GM12878 (cell line): ENCODE results near the gene CCDC178.

Experiments used
- SP1 ChIP-seq: IDR thresholded peaks from one replicate; pipeline ENCODE4 v1.6.1; 2011; ENCODE audit warnings: low read depth, low read length
- TF ChIP-seq, protein P1 (sequence below): fragments of 450-650 bp; formaldehyde crosslinking; IDR thresholded peaks from 2 replicates; pipeline ENCODE4 v1.4.0; 2020; ENCODE audit warnings: mild to moderate bottlenecking, moderate library complexity

DNA sequence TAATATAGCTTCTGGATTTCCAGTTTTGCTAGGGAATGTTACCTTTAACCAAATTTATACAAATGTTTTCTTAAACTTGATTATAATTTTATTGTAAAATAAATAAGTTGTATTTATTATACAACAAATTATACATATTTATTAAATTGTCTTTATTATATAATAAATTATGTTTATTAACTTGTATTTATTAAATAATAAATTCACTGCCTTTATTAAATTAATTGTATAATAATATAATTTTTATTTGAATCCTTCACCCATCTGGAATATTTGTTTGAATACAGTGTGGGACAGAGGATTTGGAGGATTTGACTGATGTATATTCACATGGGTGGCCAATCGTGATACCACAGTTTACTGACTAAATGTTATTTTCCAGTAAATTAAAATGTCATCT lies 43.4 kb upstream of the CCDC178 start:
- no peak for TF ChIP-seq SP1
- TF ChIP-seq, protein P1, sequence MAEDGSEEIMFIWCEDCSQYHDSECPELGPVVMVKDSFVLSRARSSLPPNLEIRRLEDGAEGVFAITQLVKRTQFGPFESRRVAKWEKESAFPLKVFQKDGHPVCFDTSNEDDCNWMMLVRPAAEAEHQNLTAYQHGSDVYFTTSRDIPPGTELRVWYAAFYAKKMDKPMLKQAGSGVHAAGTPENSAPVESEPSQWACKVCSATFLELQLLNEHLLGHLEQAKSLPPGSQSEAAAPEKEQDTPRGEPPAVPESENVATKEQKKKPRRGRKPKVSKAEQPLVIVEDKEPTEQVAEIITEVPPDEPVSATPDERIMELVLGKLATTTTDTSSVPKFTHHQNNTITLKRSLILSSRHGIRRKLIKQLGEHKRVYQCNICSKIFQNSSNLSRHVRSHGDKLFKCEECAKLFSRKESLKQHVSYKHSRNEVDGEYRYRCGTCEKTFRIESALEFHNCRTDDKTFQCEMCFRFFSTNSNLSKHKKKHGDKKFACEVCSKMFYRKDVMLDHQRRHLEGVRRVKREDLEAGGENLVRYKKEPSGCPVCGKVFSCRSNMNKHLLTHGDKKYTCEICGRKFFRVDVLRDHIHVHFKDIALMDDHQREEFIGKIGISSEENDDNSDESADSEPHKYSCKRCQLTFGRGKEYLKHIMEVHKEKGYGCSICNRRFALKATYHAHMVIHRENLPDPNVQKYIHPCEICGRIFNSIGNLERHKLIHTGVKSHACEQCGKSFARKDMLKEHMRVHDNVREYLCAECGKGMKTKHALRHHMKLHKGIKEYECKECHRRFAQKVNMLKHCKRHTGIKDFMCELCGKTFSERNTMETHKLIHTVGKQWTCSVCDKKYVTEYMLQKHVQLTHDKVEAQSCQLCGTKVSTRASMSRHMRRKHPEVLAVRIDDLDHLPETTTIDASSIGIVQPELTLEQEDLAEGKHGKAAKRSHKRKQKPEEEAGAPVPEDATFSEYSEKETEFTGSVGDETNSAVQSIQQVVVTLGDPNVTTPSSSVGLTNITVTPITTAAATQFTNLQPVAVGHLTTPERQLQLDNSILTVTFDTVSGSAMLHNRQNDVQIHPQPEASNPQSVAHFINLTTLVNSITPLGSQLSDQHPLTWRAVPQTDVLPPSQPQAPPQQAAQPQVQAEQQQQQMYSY (CRISPR knock-in tag), result no peak
